ENCODE measurements around the gene INSR. TPM values are rescaled to one million over a fixed set of nuclear protein-coding genes. Genes with fewer than 3 reads are reported as not detected.

The INSR gene
- 14.7 and 35.8 TPM in 2 replicates for total RNA-seq

GRCh38 chr19:7293762-7294557 is at the start of gene INSR:
Gene INSR (minus strand): TSS chr19:7294414. CDS start chr19:7293891, 523 bp downstream.

GRCh38 chr19:7069042-7069903 is 224.9 kb downstream of the INSR start, which contains the start of gene ZNF557:
Gene ZNF557 (plus strand): TSS chr19:7069703. CDS start chr19:7075075, 5,372 bp downstream.

Other genes with a start within 250 kb of the INSR start
- not detected in 2 replicates for gene MBD3L2, start 245.1 kb downstream of the INSR start, total RNA-seq
- gene MBD3L3, start 235.7 kb downstream of the INSR start, total RNA-seq: not detected in 2 replicates
- 15.8 and 16.7 TPM in 2 replicates for gene ZNF557, start 224.7 kb downstream of the INSR start, total RNA-seq
- gene ARHGEF18, start 54.5 kb upstream of the INSR start, total RNA-seq: 25.2 and 32.6 TPM in 2 replicates
- 2.4 and 4.7 TPM in 2 replicates for gene PEX11G, start 194.6 kb upstream of the INSR start, total RNA-seq
- 9.1 and 9.5 TPM in 2 replicates for gene ZNF358, start 221.7 kb upstream of the INSR start, total RNA-seq
- 5.2 and 9.4 TPM in 2 replicates for gene MCOLN1, start 228.2 kb upstream of the INSR start, total RNA-seq
- 61.3 and 67.9 TPM in 2 replicates for gene PNPLA6, start 241.3 kb upstream of the INSR start, total RNA-seq

Measured in bronchial smooth muscle cell (primary cell).